Naive B cell (primary cell): ENCODE measurements around the gene ZFP64. TPM values are rescaled to one million over a fixed set of nuclear protein-coding genes. Genes with fewer than 3 reads are reported as not detected.
A peak's percentile ranks its signal among the peaks of the same experiment; 100 is the strongest.

Experiments used
- ATAC-seq, 2 donors: fragments of 150-1000 bp; cut with Tn5 transposase; 2 replicates each; pipeline ENCODE4 v1.10.0; 2021; ENCODE audit warnings: low read depth in 2 of 2, mild to moderate bottlenecking in 2 of 2, moderate library complexity in 2 of 2
- DNase-seq: peaks from one replicate; pipeline ENCODE4 v3.0.0; 2022
- H3K27ac Mint-ChIP-seq, 6 donors: one replicate each; pipeline ENCODE4 v1.8.0; 2020 to 2022; ENCODE audit warnings: mild to moderate bottlenecking in 6 of 6, mixed read lengths in 6 of 6, moderate library complexity in 5 of 6, inconsistent platforms in 2 of 6
- H3K27me3 Mint-ChIP-seq, 3 donors: one replicate each; pipeline ENCODE4 v1.8.0; 2021 to 2022; ENCODE audit warnings: mixed read lengths in 3 of 3, mild to moderate bottlenecking in 1 of 3
- H3K36me3 Mint-ChIP-seq, 2 donors: one replicate each; pipeline ENCODE4 v1.8.0; 2020 to 2022; ENCODE audit warnings: mixed read lengths in 2 of 2, inconsistent platforms in 1 of 2, mild to moderate bottlenecking in 1 of 2
- H3K4me1 Mint-ChIP-seq, 3 donors: one replicate each; pipeline ENCODE4 v1.8.0; 2020 to 2022; ENCODE audit warnings: mixed read lengths in 3 of 3, inconsistent platforms in 1 of 3, mild to moderate bottlenecking in 1 of 3, moderate library complexity in 1 of 3
- H3K4me3 Mint-ChIP-seq, 8 donors: one replicate each; pipeline ENCODE4 v1.8.0; 2020 to 2022; ENCODE audit warnings: mild to moderate bottlenecking in 8 of 8, mixed read lengths in 8 of 8, moderate library complexity in 8 of 8, inconsistent platforms in 2 of 8
- H3K9me3 Mint-ChIP-seq, 7 donors: one replicate each; pipeline ENCODE4 v1.8.0; 2020 to 2022; ENCODE audit warnings: mixed read lengths in 7 of 7, mild to moderate bottlenecking in 5 of 7, inconsistent platforms in 2 of 7, moderate library complexity in 1 of 7
- polyA plus RNA-seq, 6 donors: library from polyadenylated mRNA; unstranded; fragments of 300-500 nt; fragmentation: Illumina TruSeq; gene quantifications; one replicate each; pipeline ENCODE4 v1.2.3, GENCODE V29; 2021; ENCODE audit warnings: low read depth in 6 of 6

ZFP64 gene
- polyA plus RNA-seq, 6 donors from 2014 or later, result 5.7 to 12.1 (median 7.9) TPM

DNA sequence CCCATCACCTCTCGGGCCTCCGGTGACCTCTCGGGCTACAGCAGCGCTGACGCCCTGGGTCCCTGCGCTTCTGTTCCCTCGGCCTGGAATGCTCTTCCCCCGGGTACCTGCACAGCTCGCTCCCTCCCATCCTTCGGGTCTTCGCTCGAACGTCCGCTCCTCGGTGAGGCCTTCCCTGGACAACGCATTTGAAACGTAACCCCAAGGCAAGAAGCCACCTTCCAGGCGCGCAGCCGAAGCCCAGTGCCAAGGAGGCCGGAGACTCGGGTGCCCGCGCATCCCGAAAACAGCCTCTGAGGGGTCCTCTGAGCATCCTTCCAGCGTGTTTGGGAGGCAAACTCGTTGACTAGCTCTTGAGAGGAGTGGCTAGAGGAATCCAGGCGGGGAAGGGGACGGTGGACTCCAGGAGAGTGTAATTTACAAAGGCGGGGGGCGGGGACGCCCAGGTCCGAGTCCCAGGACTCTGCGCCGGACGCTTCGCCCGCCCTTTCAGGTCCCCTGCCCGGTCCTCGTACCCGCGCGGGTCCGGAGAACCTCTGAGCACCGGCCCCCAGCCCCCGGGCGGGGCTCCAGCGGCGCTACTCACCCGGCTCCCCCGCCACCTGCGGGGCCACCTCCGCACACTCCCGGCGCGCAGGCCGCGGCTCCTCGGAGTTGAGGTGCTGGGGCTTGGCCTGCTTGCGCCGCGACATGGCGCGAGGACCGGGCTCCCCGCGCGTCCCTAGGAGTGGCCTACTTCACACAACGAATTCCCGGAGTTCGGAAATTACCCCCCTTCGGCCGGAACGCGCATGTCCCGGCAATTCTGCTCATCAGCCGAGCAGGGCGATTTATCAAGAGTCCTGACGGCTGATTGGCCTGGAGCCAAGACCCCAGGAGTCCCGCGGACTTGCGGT lies 86.8 kb downstream of the ZFP64 start:
- Mint-ChIP-seq H3K27me3 (peaks cover 33 to 55% (median 38%) of the 10 kb centered on the region in 3 donors), H3K4me1 (peaks cover 8 to 32% (median 22%) of the 10 kb centered on the region in 3 donors), H3K36me3 (peaks cover 0 to 10% of the 10 kb centered on the region in 2 donors), H3K9me3 (peaks cover 0 to 5% (median 3%) of the 10 kb centered on the region in 7 donors), H3K4me3 (peak overlapping the region; percentile 41 to 87 (median 81)), H3K27ac (peak overlapping the region in 1 of 6 donors; percentile 79)
- ATAC-seq (no peak), DNase-seq (no peak)

DNA sequence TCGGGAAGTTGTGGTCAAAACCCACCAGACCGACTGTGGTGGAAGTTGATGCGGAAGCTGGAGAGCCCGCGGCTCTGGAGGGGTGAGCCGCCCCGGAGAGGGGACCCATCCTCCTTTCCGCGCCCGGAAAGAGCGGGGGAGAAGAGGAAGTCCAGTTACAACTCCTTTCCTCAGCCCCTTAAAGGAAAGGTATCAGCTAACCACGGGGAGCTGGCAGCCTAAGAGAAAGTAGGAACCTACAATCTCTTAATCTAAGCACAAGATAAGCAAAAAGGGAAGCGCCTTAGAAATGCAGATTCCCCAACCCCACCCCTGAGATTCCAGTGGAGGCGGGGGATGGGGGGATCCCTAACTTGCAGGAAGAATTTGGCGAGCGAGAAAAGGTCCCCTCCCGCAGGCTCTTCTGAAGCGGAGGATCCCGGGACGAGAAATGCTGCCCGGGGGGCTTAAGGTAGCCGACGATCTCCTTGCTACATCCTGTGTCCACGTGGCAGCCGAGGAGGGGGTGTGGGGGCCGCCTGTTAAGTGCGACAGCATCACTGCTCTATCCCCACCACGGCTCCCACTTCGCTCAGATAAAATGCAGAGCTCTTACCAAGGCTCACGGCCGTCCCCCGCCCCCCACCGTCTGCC lies 87.5 kb downstream of the ZFP64 start:
- ATAC-seq (peak in 1 of 2 donors; percentile 20), DNase-seq (no peak)
- H3K27ac Mint-ChIP-seq, result no peak overlapping the region

DNA sequence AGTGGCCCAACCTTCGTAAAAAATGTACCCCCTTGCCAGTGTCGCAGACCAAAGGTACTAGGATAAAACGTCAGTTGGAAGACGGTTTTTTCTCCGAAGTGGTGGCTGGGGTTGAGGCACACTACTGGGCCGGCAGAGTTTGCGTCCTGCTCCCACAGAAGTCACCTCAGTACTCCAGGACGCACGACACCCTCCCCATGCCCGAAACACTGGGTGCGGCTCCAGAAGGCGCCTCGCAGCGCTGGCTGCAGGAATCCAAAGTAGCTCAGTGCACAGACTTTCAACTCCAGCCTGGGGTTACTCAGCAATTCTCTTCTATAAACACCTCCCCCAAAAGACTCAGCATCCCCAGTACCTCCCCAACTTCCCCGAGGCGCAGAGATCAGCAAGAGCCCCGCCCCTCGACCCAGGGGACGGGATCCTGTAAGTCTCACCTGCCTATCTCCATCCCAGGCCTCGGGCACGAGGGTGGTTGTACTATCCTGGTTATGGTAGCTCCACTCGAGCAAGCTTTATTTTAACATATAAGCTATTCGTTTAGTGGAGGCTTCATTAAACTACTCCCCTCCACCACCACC lies 88.2 kb downstream of the ZFP64 start:
- Mint-ChIP-seq H3K4me1 (peaks cover 8 to 32% (median 22%) of the 10 kb centered on the region in 3 donors), H3K27me3 (peaks cover 28 to 50% (median 38%) of the 10 kb centered on the region in 3 donors), H3K36me3 (peaks cover 0 to 10% of the 10 kb centered on the region in 2 donors), H3K9me3 (peaks cover 0 to 5% (median 3%) of the 10 kb centered on the region in 7 donors), H3K4me3 (peak overlapping the region; percentile 57 to 86 (median 80)), H3K27ac (no peak overlapping the region)
- ATAC-seq, result no peak
- no peak for DNase-seq

More for the DNA sequence above, 87.5 kb downstream of the ZFP64 start:
- peak overlapping the region; percentile 57 to 86 (median 82) for H3K4me3 Mint-ChIP-seq
- peaks cover 0 to 5% (median 3%) of the 10 kb centered on the region in 7 donors for H3K9me3 Mint-ChIP-seq
- peaks cover 0 to 10% of the 10 kb centered on the region in 2 donors for H3K36me3 Mint-ChIP-seq
- H3K4me1 Mint-ChIP-seq, result peaks cover 8 to 32% (median 22%) of the 10 kb centered on the region in 3 donors
- H3K27me3 Mint-ChIP-seq, result peaks cover 32 to 54% (median 38%) of the 10 kb centered on the region in 3 donors

DNA sequence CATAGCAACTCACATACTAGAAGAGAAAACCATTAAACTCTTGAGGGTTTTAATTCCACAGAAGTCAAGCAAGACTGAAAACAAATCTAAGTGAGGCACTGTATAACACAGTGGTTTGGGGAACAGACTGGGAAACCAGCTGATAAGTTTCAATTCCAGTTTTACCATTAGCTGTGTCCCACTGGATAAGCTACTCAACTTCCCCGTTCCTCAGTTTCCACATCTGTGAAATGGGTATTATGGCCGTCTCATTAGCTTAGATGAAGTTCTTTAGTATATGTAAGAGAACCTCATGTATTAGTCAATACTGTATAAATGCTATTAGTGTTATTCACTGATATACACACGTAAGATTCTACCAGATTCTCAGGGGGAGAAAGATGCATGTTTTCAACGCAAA lies 89.0 kb downstream of the ZFP64 start:
- peaks cover 0 to 10% of the 10 kb centered on the region in 2 donors for H3K36me3 Mint-ChIP-seq
- ATAC-seq (no peak), DNase-seq (no peak)
- peaks cover 0 to 5% (median 3%) of the 10 kb centered on the region in 7 donors for H3K9me3 Mint-ChIP-seq
- H3K4me1 Mint-ChIP-seq, result peaks cover 8 to 32% (median 22%) of the 10 kb centered on the region in 3 donors
- peak overlapping the region in 3 of 8 donors; percentile 2 to 61 (median 13) for H3K4me3 Mint-ChIP-seq
- H3K27me3 Mint-ChIP-seq, result peaks cover 25 to 46% (median 34%) of the 10 kb centered on the region in 3 donors
- H3K27ac Mint-ChIP-seq, result peak overlapping the region in 1 of 6 donors; percentile 56

DNA sequence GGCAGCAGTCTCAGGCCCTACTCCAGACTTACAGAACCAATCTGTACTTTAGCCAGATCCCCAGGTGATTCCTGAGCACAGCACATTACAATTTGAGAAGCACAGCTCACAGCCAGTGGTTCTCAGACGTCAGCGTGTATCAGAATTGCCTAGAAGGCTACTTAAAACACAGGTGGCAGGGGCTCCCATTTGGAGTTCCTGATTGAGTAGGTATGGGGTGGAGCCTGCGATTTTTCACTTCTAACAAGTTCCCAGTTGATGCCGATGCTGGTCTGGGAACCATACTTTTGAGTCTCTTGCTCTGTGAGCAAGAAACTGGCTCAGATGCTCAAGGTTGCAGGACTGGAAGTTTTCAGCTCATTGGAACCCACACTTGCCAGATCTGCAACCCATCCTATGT lies 89.5 kb downstream of the ZFP64 start:
- ATAC-seq, result no peak
- Mint-ChIP-seq H3K4me3 (no peak overlapping the region), H3K27me3 (peaks cover 21 to 42% (median 30%) of the 10 kb centered on the region in 3 donors), H3K4me1 (peaks cover 8 to 32% (median 22%) of the 10 kb centered on the region in 3 donors), H3K36me3 (peaks cover 0 to 10% of the 10 kb centered on the region in 2 donors), H3K9me3 (peaks cover 0 to 5% (median 3%) of the 10 kb centered on the region in 7 donors), H3K27ac (no peak overlapping the region)
- DNase-seq, result no peak
